ENCODE results near the gene F2RL2. TPM values are rescaled to one million over a fixed set of nuclear protein-coding genes. Genes with fewer than 3 reads are reported as not detected.
"Not testable (repeated sequence)": the region's sequence is repeated elsewhere in the genome, so short reads cannot be mapped to it uniquely, and the experiment has no call there.

Gene F2RL2
- total RNA-seq, 1 donor from 2014 or later: not detected

- Mint-ChIP-seq H3K27ac (no peak overlapping the region), H3K27me3 (no peaks in the 10 kb centered on the region), H3K36me3 (ENCODE audit: insufficient read depth) (no peaks in the 10 kb centered on the region), H3K4me1 (ENCODE audit: low read depth) (peaks cover 4% of the 10 kb centered on the region), H3K4me3 (ENCODE audit: low read depth) (no peak overlapping the region), H3K9me3 (ENCODE audit: low read depth) (no peaks in the 10 kb centered on the region)
- TF ChIP-seq CTCF (IDR thresholded peaks at IDR 0.05; ENCODE audit: unreplicated experiment): no peak
- DNase-seq (ENCODE audit: low spot score, unreplicated experiment): no peak
These were observed 15.8 kb downstream of the F2RL2 start for GRCh38 chr5:76607353-76607871.

GRCh38 chr5:76606701-76607100 lies 16.5 kb downstream of the F2RL2 start:
- peaks cover 4% of the 10 kb centered on the region for H3K4me1 Mint-ChIP-seq (ENCODE audit: low read depth)
- DNase-seq (ENCODE audit: low spot score, unreplicated experiment): no peak
- no peak overlapping the region for H3K27ac Mint-ChIP-seq
- no peaks in the 10 kb centered on the region for H3K9me3 Mint-ChIP-seq (ENCODE audit: low read depth)
- H3K27me3 Mint-ChIP-seq: no peaks in the 10 kb centered on the region
- TF ChIP-seq CTCF (IDR thresholded peaks at IDR 0.05; ENCODE audit: unreplicated experiment): no peak
- no peak overlapping the region for H3K4me3 Mint-ChIP-seq (ENCODE audit: low read depth)
- H3K36me3 Mint-ChIP-seq (ENCODE audit: insufficient read depth): no peaks in the 10 kb centered on the region

- DNase-seq (ENCODE audit: low spot score, unreplicated experiment): no peak
- Mint-ChIP-seq H3K27me3 (no peaks in the 10 kb centered on the region), H3K4me1 (ENCODE audit: low read depth) (peaks cover 4% of the 10 kb centered on the region), H3K27ac (no peak overlapping the region), H3K36me3 (ENCODE audit: insufficient read depth) (no peaks in the 10 kb centered on the region), H3K4me3 (ENCODE audit: low read depth) (no peak overlapping the region), H3K9me3 (ENCODE audit: low read depth) (no peaks in the 10 kb centered on the region)
- no peak for TF ChIP-seq CTCF (IDR thresholded peaks at IDR 0.05; ENCODE audit: unreplicated experiment)
These were observed 18.4 kb downstream of the F2RL2 start for GRCh38 chr5:76604838-76605237.

- H3K27me3 Mint-ChIP-seq; H3K4me3 Mint-ChIP-seq (ENCODE audit: low read depth); H3K27ac Mint-ChIP-seq; H3K4me1 Mint-ChIP-seq (ENCODE audit: low read depth); H3K9me3 Mint-ChIP-seq (ENCODE audit: low read depth); DNase-seq (ENCODE audit: low spot score, unreplicated experiment); H3K36me3 Mint-ChIP-seq (ENCODE audit: insufficient read depth): not testable (repeated sequence)
These were observed 19.2 kb downstream of the F2RL2 start for GRCh38 chr5:76603991-76604390.

- Mint-ChIP-seq H3K4me1 (ENCODE audit: low read depth) (no peaks in the 10 kb centered on the region), H3K27me3 (no peaks in the 10 kb centered on the region), H3K9me3 (ENCODE audit: low read depth) (no peaks in the 10 kb centered on the region), H3K36me3 (ENCODE audit: insufficient read depth) (no peaks in the 10 kb centered on the region), H3K4me3 (ENCODE audit: low read depth) (no peak overlapping the region), H3K27ac (peak overlapping the region; percentile 73)
- TF ChIP-seq CTCF (IDR thresholded peaks at IDR 0.05; ENCODE audit: unreplicated experiment): peak; percentile 12
- DNase-seq (ENCODE audit: low spot score, unreplicated experiment): no peak
These were observed 21.0 kb downstream of the F2RL2 start for GRCh38 chr5:76602094-76602726.

- no peak for DNase-seq (ENCODE audit: low spot score, unreplicated experiment)
- Mint-ChIP-seq H3K4me3 (ENCODE audit: low read depth) (no peak overlapping the region), H3K36me3 (ENCODE audit: insufficient read depth) (no peaks in the 10 kb centered on the region)
These were observed 21.7 kb downstream of the F2RL2 start for GRCh38 chr5:76601470-76601869.

More at GRCh38 chr5:76601470-76601869, 21.7 kb downstream of the F2RL2 start:
- H3K4me1 Mint-ChIP-seq (ENCODE audit: low read depth): no peaks in the 10 kb centered on the region
- no peak overlapping the region for H3K27ac Mint-ChIP-seq
- no peaks in the 10 kb centered on the region for H3K27me3 Mint-ChIP-seq
- no peaks in the 10 kb centered on the region for H3K9me3 Mint-ChIP-seq (ENCODE audit: low read depth)
- TF ChIP-seq CTCF (IDR thresholded peaks at IDR 0.05; ENCODE audit: unreplicated experiment): peak; percentile 75

Measured in progenitor cell of endocrine pancreas (in vitro differentiated cells).